H1 (cell line): ENCODE measurements around the gene BIK. TPM values are rescaled to one million over a fixed set of nuclear protein-coding genes. Genes with fewer than 3 reads are reported as not detected.

Experiments
- CBX5 ChIP-seq: fragments of 300-800, 300-1000 bp; sonication (generic); IDR thresholded peaks from 2 replicates; pipeline ENCODE4 v1.7.1; 2016; ENCODE audit warnings: antibody characterized with exemption, low read length, low read depth
- CHD7 ChIP-seq: fragments of 300-600 bp; sonication (generic); IDR thresholded peaks from 2 replicates; pipeline ENCODE4 v1.7.1; 2012; ENCODE audit warnings: low read length, moderate library complexity, mild to moderate bottlenecking, inconsistent platforms; ENCODE audit not compliant: insufficient replicate concordance
- FOSL1 ChIP-seq: IDR thresholded peaks from 2 replicates; pipeline ENCODE4 v1.6.1; 2011; ENCODE audit warnings: mild to moderate bottlenecking, low read depth, low read length, moderate library complexity; ENCODE audit not compliant: insufficient read depth
- KDM5A ChIP-seq: fragments of 200-600 bp; IDR thresholded peaks from 2 replicates; pipeline ENCODE4 v1.7.1; 2012; ENCODE audit warnings: mild to moderate bottlenecking, low read length, inconsistent platforms, mixed read lengths
- POLR2A ChIP-seq, 2 experiments: IDR thresholded peaks; 1 replicate in 1 of 2; 2 replicates in 1 of 2; pipeline ENCODE4 v1.6.1; 2011; ENCODE audit warnings: low read depth in 2 of 2, low read length in 2 of 2, mild to moderate bottlenecking in 2 of 2; ENCODE audit errors: control extremely low read depth in 1 of 2
- SAP30 ChIP-seq: fragments of 300-600 bp; sonication (generic); IDR thresholded peaks from 2 replicates; pipeline ENCODE4 v1.7.1; 2012; ENCODE audit warnings: low read length, moderate library complexity, mild to moderate bottlenecking, inconsistent platforms; ENCODE audit not compliant: insufficient read depth, insufficient replicate concordance
- SP1 ChIP-seq: IDR thresholded peaks from 2 replicates; pipeline ENCODE4 v1.6.1; 2011; ENCODE audit warnings: low read depth, low read length
- SP2 ChIP-seq: IDR thresholded peaks from 2 replicates; pipeline ENCODE4 v1.6.1; 2012; ENCODE audit warnings: mild to moderate bottlenecking, low read length, inconsistent platforms
- polyA plus RNA-seq, 7 experiments: library from polyadenylated mRNA; depleted of rRNA in 3 of 7; stranded (reverse) in 5 of 7; unstranded in 2 of 7; fragments of >200 nt in 5 of 7; fragments of 200-250 nt in 2 of 7; gene quantifications; 1 replicate in 5 of 7; 2 replicates in 1 of 7; 4 replicates in 1 of 7; pipeline versions ENCODE4 v1.2.1 to v1.2.3, GENCODE V29; 2011 to 2013; ENCODE audit warnings: missing spikeins in 2 of 7, mixed read lengths in 2 of 7
- total RNA-seq: library from RNA; stranded (reverse); fragmentation: NEBNext Ultra II Directional; extraction: Animal tissue kit (Norgen Biotek cat#: 25700); gene quantifications from 2 replicates; pipeline ENCODE4 v1.2.1, GENCODE V29; 2021

BIK gene
- total and polyA plus RNA-seq, 2 of the 8 experiments (the other 6 are each of a cell fraction or from before 2014, with no cell fraction given) = 3.3 to 5.5 TPM

DNA sequence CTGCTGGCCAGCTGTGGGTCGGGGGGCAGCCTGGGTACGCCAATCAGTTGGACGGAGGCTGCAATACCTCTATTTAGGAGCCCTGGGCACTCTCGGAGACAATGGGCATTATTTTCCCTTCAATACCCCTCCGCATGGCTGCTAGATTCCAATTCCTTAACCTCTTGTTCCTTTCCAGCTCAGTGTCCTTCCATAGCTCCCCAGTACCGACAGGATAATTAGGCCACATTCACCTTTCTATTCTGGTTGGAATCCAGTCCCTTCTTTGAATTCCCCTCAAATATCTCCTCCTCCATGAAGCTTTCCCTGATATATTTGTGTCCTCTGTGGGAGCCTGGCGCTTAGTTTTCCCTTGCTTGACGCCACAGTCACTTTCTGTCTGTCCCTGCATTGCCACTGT is 4.2 kb upstream of the BIK start (continued):
- TF ChIP-seq CHD7 (no peak), FOSL1 (no peak), SAP30 (no peak), KDM5A (no peak), CBX5 (no peak), POLR2A (IDR thresholded peaks at IDR 0.05; ENCODE audit: control extremely low read depth in 1 of 2, low read depth in 2 of 2, low read length in 2 of 2) (no peak), SP2 (no peak), SP1 (no peak)
